ACC112 (cell line): ENCODE data around the gene SESN1.

Experiments
- H2AFZ ChIP-seq: fragments of 200-600 bp; sonication (generic); one replicate; pipeline ENCODE4 v1.6.0; 2017; ENCODE audit warnings: antibody characterized with exemption, low read length; ENCODE audit not compliant: unreplicated experiment
- H3K27ac ChIP-seq: fragments of 200-600 bp; sonication (generic); 2 replicates; pipeline ENCODE4 v1.5.1; 2014; ENCODE audit warnings: low read depth, mild to moderate bottlenecking, antibody characterized with exemption, low read length, moderate library complexity
- H3K27me3 ChIP-seq: fragments of 200-600 bp; sonication (generic); 2 replicates; pipeline ENCODE4 v1.6.1; 2014; ENCODE audit warnings: mild to moderate bottlenecking, antibody characterized with exemption, low read length, moderate library complexity, mixed read lengths; ENCODE audit not compliant: insufficient read depth
- H3K36me3 ChIP-seq: fragments of 200-600 bp; sonication (generic); 2 replicates; pipeline ENCODE4 v1.6.1; 2016; ENCODE audit warnings: mild to moderate bottlenecking, antibody characterized with exemption, low read length, moderate library complexity, mixed read lengths; ENCODE audit not compliant: insufficient read depth
- H3K4me1 ChIP-seq: fragments of 200-600 bp; sonication (generic); one replicate; pipeline ENCODE4 v1.6.1; 2016; ENCODE audit warnings: low read length, mixed read lengths; ENCODE audit not compliant: insufficient read depth, unreplicated experiment, control insufficient read depth
- H3K4me3 ChIP-seq: fragments of 200-600 bp; sonication (generic); 2 replicates; pipeline ENCODE4 v1.5.1; 2014; ENCODE audit warnings: mild to moderate bottlenecking, low read depth, low read length
- H3K79me2 ChIP-seq: fragments of 200-600 bp; sonication (generic); one replicate; pipeline ENCODE4 v1.6.0; 2016; ENCODE audit warnings: low read length; ENCODE audit not compliant: control insufficient read depth, unreplicated experiment, insufficient read depth

SESN1 gene

GRCh38 chr6:108937170-108937569, 157.5 kb downstream of the SESN1 start:
- Histone ChIP-seq H3K79me2 (no peaks in the 10 kb centered on the region), H3K4me1 (no peaks in the 10 kb centered on the region), H3K27me3 (no peaks in the 10 kb centered on the region), H3K36me3 (no peaks in the 10 kb centered on the region), H3K4me3 (no peak overlapping the region), H3K27ac (no peak overlapping the region), H2AFZ (no peak overlapping the region)
